Measurements from ENCODE around the gene OR8B8.

The OR8B8 gene, protein sequence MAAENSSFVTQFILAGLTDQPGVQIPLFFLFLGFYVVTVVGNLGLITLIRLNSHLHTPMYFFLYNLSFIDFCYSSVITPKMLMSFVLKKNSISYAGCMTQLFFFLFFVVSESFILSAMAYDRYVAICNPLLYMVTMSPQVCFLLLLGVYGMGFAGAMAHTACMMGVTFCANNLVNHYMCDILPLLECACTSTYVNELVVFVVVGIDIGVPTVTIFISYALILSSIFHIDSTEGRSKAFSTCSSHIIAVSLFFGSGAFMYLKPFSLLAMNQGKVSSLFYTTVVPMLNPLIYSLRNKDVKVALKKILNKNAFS

DNA sequence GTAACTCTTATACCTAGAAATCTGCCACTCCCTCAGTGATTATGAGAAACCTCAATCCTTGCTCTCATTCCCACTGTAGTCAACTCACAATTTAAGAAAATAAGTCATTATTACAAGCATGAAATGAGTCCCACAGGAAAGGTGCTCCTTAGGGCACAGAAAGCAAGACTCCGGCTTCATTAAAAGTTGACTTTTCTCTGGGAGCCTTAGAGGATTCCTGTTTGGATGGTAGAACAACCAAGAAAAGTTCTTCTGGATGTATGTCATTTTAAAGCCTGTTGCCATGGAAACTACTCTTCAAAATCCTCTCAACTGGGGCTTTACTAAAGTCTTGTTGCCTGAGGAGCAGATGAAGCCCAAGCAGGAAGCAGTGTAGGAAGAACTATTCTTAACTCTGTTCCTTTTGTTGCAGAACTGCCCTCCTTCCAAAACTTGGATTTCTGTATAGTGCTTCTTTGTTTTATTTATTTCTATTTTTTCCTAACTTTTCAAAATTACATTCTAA lies at the start of gene OR8B8:
Gene OR8B8 (minus strand): TSS at position 51 of the 505 bp plus-strand sequence. CDS start 4,611 bp downstream, outside the sequence.
- no peak within 1 kb of the TSS for H3K4me3 ChIP-seq (ENCODE audit: control insufficient read depth, low read depth, low read length)
- TF ChIP-seq, protein P1, sequence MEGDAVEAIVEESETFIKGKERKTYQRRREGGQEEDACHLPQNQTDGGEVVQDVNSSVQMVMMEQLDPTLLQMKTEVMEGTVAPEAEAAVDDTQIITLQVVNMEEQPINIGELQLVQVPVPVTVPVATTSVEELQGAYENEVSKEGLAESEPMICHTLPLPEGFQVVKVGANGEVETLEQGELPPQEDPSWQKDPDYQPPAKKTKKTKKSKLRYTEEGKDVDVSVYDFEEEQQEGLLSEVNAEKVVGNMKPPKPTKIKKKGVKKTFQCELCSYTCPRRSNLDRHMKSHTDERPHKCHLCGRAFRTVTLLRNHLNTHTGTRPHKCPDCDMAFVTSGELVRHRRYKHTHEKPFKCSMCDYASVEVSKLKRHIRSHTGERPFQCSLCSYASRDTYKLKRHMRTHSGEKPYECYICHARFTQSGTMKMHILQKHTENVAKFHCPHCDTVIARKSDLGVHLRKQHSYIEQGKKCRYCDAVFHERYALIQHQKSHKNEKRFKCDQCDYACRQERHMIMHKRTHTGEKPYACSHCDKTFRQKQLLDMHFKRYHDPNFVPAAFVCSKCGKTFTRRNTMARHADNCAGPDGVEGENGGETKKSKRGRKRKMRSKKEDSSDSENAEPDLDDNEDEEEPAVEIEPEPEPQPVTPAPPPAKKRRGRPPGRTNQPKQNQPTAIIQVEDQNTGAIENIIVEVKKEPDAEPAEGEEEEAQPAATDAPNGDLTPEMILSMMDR (IDR thresholded peaks at IDR 0.05; ENCODE audit: control insufficient read depth, insufficient read depth, low read depth, low read length, missing control alignments): no peak
- DNase-seq (ENCODE audit: low read depth): no peak

DNA sequence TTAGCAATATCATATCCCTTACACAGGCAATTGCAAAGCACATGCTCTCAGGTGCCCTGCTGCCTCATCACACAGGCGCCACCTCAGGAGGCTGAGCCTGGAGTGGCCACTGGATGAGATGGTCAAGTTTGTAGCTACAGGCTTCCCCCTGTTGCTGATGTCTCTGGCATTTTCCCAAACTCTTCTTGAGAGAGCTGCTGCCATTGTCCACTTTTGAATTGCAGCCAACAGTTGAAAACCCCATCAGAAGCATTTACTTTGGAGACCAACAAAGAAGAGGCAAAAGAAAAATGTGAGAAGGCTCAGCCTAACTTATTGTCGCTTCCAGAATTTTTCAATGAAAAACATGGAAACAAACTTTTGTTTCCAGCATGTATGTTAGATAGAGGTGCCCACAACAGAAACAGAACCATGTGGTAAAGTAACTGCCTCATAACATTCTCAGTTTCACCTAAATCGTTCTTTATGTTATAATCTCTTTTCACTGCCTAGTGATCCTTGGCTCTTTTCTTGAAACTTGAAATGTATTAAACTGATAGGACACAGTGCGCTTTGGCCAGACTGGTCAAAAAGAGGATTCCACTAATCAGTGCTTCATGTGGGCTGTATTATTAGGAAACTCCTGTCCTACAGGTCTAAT lies 47.6 kb upstream of the OR8B8 start:
- no peak for DNase-seq (ENCODE audit: low read depth)
- no peak overlapping the region for H3K4me3 ChIP-seq (ENCODE audit: control insufficient read depth, low read depth, low read length)
- TF ChIP-seq, protein P1 (IDR thresholded peaks at IDR 0.05; ENCODE audit: control insufficient read depth, insufficient read depth, low read depth, low read length, missing control alignments): no peak

DNA sequence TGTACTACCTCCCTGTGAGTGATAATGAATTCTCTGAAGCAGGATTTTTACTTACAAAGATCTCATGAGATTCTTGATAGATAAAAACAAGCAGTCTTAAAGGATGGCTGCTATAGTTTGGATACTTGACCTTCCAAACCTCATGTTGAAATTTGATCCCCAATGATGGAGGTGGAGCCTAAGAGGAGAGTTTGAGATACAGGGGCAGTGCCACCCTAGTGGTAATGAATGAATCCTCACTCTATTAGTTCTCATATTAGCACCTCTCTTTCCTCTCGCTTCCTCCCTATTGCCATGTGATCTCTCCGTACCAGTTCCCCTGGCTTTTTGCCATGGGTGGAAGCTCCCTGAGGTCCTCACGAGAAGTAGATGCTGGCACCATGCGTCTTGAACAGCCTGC lies 37.9 kb upstream of the OR8B8 start:
- TF ChIP-seq, protein P1 (IDR thresholded peaks at IDR 0.05; ENCODE audit: control insufficient read depth, insufficient read depth, low read depth, low read length, missing control alignments): no peak
- H3K4me3 ChIP-seq (ENCODE audit: control insufficient read depth, low read depth, low read length): no peak overlapping the region
- DNase-seq (ENCODE audit: low read depth): no peak

DNA sequence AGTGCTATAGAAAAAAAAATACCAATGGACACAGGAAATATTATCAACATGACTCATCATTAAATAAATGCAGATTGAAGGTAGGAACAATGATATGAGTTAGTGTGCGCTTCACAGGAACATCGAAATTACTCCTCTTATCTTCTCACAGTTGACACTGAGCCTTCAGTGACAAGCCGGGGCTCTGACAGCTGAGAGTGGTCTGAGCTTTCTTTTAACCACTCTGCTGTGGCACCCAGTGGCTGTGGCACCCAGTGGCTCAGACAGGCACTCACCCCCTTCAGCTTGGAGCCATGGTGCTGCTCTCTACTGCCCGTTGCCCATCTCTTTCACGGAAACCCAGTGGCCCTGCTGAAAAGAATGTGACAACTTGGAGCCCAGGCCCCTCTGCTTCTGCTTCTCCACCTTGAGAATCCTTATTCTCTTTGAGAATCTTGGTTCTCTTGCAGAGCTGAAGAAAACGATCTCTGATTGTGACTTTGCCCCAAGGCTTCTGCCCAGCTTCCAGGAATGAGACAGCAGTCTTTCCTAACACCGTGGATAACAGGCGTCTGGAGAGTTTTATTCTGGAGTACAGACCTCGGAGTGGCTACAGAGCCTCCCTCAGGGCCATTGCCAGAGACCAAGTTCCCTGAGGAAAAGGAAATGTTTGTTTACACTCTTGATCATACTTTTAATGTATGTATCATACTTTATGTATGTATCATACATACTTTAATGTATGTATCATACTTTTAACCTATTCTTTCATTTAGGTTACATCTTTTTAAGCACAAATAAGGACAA lies 37.1 kb upstream of the OR8B8 start:
- DNase-seq (ENCODE audit: low read depth): no peak
- H3K4me3 ChIP-seq (ENCODE audit: control insufficient read depth, low read depth, low read length): no peak overlapping the region

DNA sequence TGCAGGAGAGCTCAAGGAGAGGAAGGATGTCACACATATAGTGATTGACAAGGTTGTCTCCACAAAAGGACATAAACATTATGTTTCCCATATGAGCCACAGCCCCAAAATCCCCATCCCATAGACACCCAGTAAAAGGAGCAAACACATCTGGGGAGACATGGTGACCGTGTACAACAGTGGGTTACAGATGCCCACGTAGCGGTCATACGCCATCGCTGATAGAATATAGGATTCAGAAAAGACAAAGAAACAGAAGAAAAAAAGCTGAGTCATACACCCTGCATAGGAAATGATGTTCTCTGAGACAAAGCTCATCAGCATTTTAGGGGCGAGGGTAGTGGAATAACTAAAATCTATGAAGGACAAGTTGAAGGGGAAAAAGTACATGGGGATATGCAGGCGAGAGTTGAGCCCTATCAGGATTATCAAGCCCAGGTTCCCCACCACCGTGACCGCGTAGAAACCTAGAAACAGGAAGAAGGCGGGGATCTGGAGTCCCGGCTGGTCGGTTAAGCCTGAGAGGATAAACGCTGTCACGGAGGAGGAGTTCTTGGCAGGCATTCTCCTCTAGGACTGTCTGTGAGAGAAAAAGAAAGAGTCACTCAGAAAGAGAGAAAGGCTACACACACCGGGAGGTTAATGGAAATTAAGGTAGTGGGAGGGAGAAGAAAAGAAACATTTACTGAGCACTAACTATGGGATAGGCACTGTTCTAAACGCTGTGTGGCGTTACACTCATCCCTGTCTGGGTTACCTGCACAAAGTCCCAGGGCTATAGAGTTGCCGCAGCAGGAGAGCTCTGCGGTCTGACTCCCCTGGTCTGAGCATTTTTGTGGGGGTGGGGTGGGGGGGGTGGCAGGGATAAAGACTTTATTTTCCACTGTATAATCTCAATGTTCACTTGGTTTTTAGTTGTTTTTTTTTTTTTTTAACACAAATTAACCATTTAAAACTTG lies 36.1 kb upstream of the OR8B8 start:
- DNase-seq (ENCODE audit: low read depth): no peak
- TF ChIP-seq, protein P1 (IDR thresholded peaks at IDR 0.05; ENCODE audit: control insufficient read depth, insufficient read depth, low read depth, low read length, missing control alignments): no peak

More for the DNA sequence above, 37.1 kb upstream of the OR8B8 start:
- TF ChIP-seq, protein P1 (IDR thresholded peaks at IDR 0.05; ENCODE audit: control insufficient read depth, insufficient read depth, low read depth, low read length, missing control alignments): no peak

More for the DNA sequence above, 36.1 kb upstream of the OR8B8 start:
- H3K4me3 ChIP-seq (ENCODE audit: control insufficient read depth, low read depth, low read length): peak overlapping the region; percentile 8

Data from AG09309 (cell line).